AG10803 (cell line): ENCODE results near the gene TBC1D19.
A peak's percentile ranks its signal among the peaks of the same experiment; 100 is the strongest.

Source experiments
- DNase-seq: peaks from one replicate; pipeline ENCODE4 v3.0.0; 2010; ENCODE audit warnings: low read depth
- H3K4me3 ChIP-seq: 2 replicates; pipeline ENCODE4 v1.5.1; 2011; ENCODE audit warnings: mild to moderate bottlenecking, low read length, control low read depth
- CTCF ChIP-seq: conservative IDR thresholded peaks from 2 replicates; pipeline ENCODE4 v1.5.1; 2011; ENCODE audit warnings: mild to moderate bottlenecking, low read length, control low read depth, inconsistent platforms

The TBC1D19 gene

GRCh38 chr4:26732356-26732755, 148.5 kb downstream of the TBC1D19 start:
- TF ChIP-seq CTCF: no peak
- DNase-seq: peak; percentile 42
- H3K4me3 ChIP-seq: no peak overlapping the region

GRCh38 chr4:26736621-26737020, 152.7 kb downstream of the TBC1D19 start:
- no peak overlapping the region for H3K4me3 ChIP-seq
- DNase-seq: no peak
- no peak for TF ChIP-seq CTCF

DNA sequence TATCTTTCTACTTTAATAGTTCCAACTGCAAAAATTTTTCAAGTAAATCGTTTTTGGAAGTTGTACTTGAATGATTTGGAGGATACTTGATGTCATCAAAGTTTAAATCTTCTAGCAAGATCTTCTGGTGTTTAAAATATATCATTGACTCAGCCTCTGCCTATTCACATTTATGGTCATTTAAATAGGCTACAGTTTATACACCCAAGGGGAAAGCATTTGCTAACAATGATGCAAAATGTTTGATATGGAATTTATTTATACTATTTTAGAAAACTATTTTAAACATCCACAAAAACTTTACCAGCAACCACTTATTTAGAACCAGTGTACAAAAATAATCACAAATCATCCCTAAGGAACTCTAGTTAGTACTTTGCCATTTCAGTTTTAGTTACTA, 153.5 kb downstream of the TBC1D19 start:
- no peak overlapping the region for H3K4me3 ChIP-seq
- TF ChIP-seq CTCF: no peak
- DNase-seq: no peak

GRCh38 chr4:26741491-26741871, 157.6 kb downstream of the TBC1D19 start:
- DNase-seq: peak; percentile 18
- no peak overlapping the region for H3K4me3 ChIP-seq
- no peak for TF ChIP-seq CTCF

DNA sequence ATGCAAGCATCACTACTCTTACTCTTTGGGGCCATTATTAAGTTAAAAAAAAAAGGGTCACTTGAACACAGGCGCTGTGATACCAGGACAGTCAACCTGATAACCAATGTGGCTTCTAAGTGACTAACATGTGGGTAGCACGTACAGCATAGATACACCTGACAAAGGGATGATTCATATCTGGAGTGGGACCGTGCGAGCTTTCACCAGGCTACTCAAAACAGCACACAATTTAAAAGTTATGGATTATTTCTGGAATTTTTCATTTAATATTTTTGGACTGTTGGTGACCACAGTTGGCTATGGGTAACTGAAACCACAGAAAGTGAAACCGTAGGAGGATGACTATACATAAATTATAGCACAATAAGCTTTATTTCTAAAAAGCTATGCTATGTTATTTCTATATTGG, 162.9 kb downstream of the TBC1D19 start:
- no peak overlapping the region for H3K4me3 ChIP-seq
- no peak for DNase-seq

DNA sequence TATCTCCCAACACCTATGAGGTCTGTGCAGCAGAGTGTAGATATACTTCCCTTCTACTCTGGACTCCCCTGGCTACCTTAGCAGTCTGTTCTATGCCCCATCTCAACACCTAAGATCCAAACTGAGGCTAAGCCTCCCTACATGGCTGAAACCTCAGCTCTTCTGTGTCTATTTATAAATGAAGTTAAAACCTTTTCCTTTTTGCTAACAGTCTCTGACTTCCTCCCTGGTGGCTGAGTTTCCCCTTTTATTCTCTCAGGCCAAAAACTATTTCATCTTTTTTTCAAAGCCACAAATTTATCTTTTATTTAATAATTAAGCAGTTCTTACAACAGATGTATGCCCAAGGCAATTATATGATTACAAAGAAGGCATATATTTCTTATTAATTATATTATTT, 164.9 kb downstream of the TBC1D19 start:
- no peak overlapping the region for H3K4me3 ChIP-seq
- no peak for DNase-seq
- TF ChIP-seq CTCF: no peak

More for the DNA sequence above, 162.9 kb downstream of the TBC1D19 start:
- TF ChIP-seq CTCF: no peak

DNA sequence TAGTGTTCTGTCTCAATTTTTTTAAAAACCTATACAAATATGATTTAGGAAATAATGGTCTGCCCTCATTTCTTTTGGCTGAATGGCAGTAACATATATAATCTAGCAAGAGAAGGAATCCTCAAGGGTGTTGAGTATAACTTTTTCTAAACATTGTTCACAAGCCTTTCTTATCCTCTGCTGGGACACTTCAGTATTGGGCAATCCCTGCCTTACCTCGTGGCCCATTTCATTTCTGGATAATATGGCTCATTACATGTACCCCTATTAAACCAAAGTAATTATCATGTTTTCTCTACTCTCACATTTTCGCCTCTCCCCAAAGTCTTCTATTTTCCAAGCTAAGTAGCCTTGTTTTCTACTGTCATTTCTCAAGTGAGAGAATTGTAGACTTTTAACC, 166.0 kb downstream of the TBC1D19 start:
- H3K4me3 ChIP-seq: no peak overlapping the region
- no peak for DNase-seq
- no peak for TF ChIP-seq CTCF
